Mucosa of descending colon (tissue), 3 donors: ENCODE measurements around the gene CNTNAP2. TPM values are rescaled to one million over a fixed set of nuclear protein-coding genes. Genes with fewer than 3 reads are reported as not detected.

ENCODE experiments used
- ATAC-seq: fragments of 200-7000 bp; cut with Tn5 transposase; one replicate; pipeline ENCODE4 v1.9.1; 2020; ENCODE audit warnings: mild to moderate bottlenecking, moderate library complexity
- DNase-seq, 3 donors: peaks; one replicate each; pipeline ENCODE4 v3.0.0-alpha.2; 2020
- H3K36me3 ChIP-seq: fragments of 200-600 bp; one replicate; pipeline ENCODE4 v1.8.0; 2021; ENCODE audit warnings: low read depth, mild to moderate bottlenecking
- H3K4me1 ChIP-seq: fragments of 200-600 bp; one replicate; pipeline ENCODE4 v1.8.0; 2021; ENCODE audit warnings: low read depth, mild to moderate bottlenecking
- H3K4me3 ChIP-seq: fragments of 200-600 bp; one replicate; pipeline ENCODE4 v1.8.0; 2021; ENCODE audit warnings: mild to moderate bottlenecking
- H3K9me3 ChIP-seq: fragments of 200-600 bp; one replicate; pipeline ENCODE4 v1.8.0; 2021; ENCODE audit warnings: mild to moderate bottlenecking
- intact Hi-C, 2 donors: fragments of 100-400 bp; cut with DNase I in 1 of 2; cut with micrococcal nuclease in 1 of 2; formaldehyde crosslinking; loops; one replicate each; pipeline versions ENCODE4 v1.11.0 to v1.11.1; 2022; cut with DNase I, micrococcal nuclease
- total RNA-seq, 3 donors: library from RNA; stranded (reverse); fragmentation: NEBNext Ultra II Directional in 2 of 3; extraction: Animal tissue kit (Norgen Biotek cat#: 25700) in 2 of 3; gene quantifications; one replicate each; pipeline versions ENCODE4 v1.2.1 to v1.2.4, GENCODE V29; 2021 to 2023
- TF ChIP-seq, protein P1 (sequence below): fragments of 200-600 bp; IDR thresholded peaks from one replicate; pipeline ENCODE4 v1.8.0; 2022; ENCODE audit warnings: antibody characterized with exemption, mild to moderate bottlenecking
- donor health status: DM: no; HTN: no; CAD: no; lungs with moderate emphysema.
- donor health status: DM: no; HTN: no; CAD: no.
- donor health status: DM: no; HTN: yes; CAD: no.

CNTNAP2 gene
- total RNA-seq, 3 donors from 2014 or later, result 3.1 to 5.9 (median 4.2) TPM

DNA sequence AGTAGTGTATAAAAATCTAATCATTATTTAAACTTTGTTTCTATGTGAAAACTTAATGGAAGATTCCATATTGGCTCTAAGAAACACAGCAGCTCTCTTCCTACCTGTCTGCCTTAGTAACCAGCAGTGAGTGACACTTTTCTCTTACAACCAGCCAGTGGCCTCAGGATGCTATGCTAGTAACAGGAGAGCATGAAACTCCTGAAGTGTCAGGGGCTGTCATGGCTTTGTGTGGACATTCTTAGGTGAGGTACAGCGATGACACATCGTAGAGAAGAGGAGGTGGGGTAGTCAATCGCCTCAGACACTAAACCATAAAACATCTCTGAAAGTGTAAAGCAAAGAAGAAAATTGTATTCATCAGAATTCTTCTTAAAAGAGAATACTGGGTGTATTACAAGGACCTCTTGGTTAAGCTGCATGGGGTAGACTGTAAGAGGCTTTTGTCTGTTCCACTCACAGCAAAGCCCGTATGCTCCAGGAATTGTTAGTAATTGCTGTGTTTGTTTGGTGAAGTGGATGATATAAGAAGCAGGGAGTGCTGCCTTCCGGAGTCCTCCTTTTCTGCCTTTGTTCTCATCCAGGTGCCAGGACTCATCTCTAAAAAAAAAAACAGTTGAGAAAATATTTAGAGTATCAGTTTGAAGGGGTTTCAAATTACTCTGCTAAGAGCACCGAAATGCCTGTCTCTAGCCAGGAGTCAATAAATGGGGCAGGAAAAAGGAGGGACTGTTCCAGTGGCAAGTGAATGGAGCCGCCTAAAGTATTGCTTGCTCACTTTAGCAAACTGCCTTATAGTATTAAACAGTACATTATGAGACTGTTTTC, 518.8 kb downstream of the CNTNAP2 start:
- no peak for DNase-seq
- TF ChIP-seq, protein P1, sequence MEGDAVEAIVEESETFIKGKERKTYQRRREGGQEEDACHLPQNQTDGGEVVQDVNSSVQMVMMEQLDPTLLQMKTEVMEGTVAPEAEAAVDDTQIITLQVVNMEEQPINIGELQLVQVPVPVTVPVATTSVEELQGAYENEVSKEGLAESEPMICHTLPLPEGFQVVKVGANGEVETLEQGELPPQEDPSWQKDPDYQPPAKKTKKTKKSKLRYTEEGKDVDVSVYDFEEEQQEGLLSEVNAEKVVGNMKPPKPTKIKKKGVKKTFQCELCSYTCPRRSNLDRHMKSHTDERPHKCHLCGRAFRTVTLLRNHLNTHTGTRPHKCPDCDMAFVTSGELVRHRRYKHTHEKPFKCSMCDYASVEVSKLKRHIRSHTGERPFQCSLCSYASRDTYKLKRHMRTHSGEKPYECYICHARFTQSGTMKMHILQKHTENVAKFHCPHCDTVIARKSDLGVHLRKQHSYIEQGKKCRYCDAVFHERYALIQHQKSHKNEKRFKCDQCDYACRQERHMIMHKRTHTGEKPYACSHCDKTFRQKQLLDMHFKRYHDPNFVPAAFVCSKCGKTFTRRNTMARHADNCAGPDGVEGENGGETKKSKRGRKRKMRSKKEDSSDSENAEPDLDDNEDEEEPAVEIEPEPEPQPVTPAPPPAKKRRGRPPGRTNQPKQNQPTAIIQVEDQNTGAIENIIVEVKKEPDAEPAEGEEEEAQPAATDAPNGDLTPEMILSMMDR, result no peak
- H3K36me3 ChIP-seq, result no peaks in the 10 kb centered on the region
- no peaks in the 10 kb centered on the region for H3K4me1 ChIP-seq
- ATAC-seq, result no peak
- H3K9me3 ChIP-seq, result peaks cover 24% of the 10 kb centered on the region
- intact Hi-C loops, result no loop called here
- H3K4me3 ChIP-seq, result no peak overlapping the region

DNA sequence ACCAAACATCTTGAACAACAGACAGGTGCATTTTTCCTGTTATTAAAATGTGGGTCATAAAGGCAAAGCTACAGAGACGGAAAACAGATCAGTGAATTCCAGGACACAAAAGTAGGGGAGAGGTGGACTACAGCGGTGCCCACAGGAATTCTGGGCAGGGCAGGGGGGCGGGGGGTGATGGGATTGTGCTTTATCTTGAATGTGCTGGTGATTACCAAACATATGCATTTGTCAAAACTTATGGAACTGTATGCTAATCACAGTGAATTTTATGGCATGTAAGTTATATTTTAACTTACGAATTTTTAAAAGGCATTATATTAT, 519.4 kb downstream of the CNTNAP2 start:
- Histone ChIP-seq H3K9me3 (peaks cover 19% of the 10 kb centered on the region), H3K36me3 (no peaks in the 10 kb centered on the region), H3K4me3 (no peak overlapping the region), H3K4me1 (no peaks in the 10 kb centered on the region)
- intact Hi-C loops, result no loop called here
- DNase-seq, result no peak
- TF ChIP-seq, protein P1, result no peak
- no peak for ATAC-seq

DNA sequence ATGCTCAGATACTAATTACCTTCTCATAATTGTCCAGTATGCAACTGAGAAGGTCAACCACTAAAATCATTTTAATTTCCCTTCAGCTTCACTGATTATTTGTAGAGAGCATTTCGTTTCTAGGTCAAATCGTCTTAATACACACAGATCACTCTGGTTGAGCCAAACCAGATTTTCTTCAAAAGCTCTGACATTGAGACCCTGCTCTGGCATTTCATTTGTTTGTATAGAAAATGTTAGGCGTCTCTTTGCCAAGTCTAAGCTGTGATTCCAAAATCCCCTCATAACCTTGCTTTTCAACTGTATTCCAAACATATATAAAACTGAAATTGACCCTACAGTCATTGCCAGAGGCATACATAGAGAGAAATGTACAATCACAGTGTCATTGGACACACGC, 520.0 kb downstream of the CNTNAP2 start:
- no peaks in the 10 kb centered on the region for H3K4me1 ChIP-seq
- intact Hi-C loops, result no loop called here
- H3K9me3 ChIP-seq, result peaks cover 19% of the 10 kb centered on the region
- H3K4me3 ChIP-seq, result no peak overlapping the region
- TF ChIP-seq, protein P1, result no peak
- no peak for DNase-seq
- H3K36me3 ChIP-seq, result no peaks in the 10 kb centered on the region
- ATAC-seq, result no peak

DNA sequence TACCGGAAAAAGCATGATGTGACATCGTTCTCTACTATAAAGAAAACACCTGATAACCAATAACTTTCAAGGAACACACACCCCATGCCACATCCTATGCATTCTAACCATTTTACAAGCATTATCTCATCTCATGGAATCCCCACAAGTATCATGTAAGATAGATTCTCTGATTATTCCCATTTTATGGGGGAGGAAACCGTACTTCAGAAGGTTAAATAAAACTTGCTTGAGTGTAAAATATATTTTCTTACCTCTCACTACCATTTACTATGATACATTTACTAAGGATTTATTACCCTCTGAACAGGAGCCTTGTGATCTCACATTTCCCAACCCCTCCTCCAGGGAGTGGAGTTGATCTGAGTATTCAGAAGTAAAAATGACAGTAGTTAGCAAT, 522.7 kb downstream of the CNTNAP2 start:
- TF ChIP-seq, protein P1, result no peak
- ATAC-seq (no peak), DNase-seq (no peak)
- intact Hi-C loops, result no loop called here
- H3K9me3 ChIP-seq, result peaks cover 12% of the 10 kb centered on the region
- H3K4me1 ChIP-seq, result no peaks in the 10 kb centered on the region
- H3K36me3 ChIP-seq, result no peaks in the 10 kb centered on the region
- H3K4me3 ChIP-seq, result no peak overlapping the region

DNA sequence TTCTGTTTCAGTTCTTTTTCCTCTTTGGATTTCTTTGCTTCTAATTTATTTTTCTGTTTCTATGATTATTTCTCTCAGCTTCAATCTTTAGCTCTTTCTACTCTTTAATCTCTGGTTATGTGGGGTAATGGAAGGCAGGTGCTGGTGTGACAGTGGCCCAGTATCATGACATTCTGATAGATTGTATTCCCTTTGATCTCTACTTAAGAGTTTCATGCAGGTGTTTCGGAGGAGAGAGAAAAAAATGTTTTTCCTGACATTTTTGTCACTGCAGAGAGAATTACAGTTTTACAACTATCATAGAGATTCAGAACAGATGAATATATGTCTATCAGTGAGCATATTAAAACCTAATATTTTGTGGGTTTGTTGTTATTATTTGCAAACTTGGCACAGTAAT, 524.9 kb downstream of the CNTNAP2 start:
- TF ChIP-seq, protein P1, result no peak
- Histone ChIP-seq H3K36me3 (no peaks in the 10 kb centered on the region), H3K4me1 (no peaks in the 10 kb centered on the region), H3K9me3 (peaks cover 12% of the 10 kb centered on the region), H3K4me3 (no peak overlapping the region)
- intact Hi-C loops, result no loop called here
- ATAC-seq, result no peak
- no peak for DNase-seq
